Measurements from ENCODE around the gene POR.
"Not testable (repeated sequence)": the region's sequence is repeated elsewhere in the genome, so short reads cannot be mapped to it uniquely, and the experiment has no call there.

Gene POR

GRCh38 chr7:75885036-75885435 is 29.9 kb upstream of the POR start:
- no peak for DNase-seq (ENCODE audit: low read depth in 2 of 2)

- no peak for DNase-seq (ENCODE audit: low read depth in 2 of 2)
Measured at GRCh38 chr7:75887669-75888369, 27.1 kb upstream of the POR start.

- no peak for DNase-seq (ENCODE audit: low read depth in 2 of 2)
Measured at GRCh38 chr7:75888464-75889222, 26.3 kb upstream of the POR start.

GRCh38 chr7:75889223-75889825 is 25.6 kb upstream of the POR start:
- DNase-seq (ENCODE audit: low read depth in 2 of 2) = no peak

GRCh38 chr7:75889826-75890225 is 25.1 kb upstream of the POR start:
- no peak for DNase-seq (ENCODE audit: low read depth in 2 of 2)

GRCh38 chr7:75891237-75891636 is 23.7 kb upstream of the POR start:
- not testable (repeated sequence) for DNase-seq (ENCODE audit: low read depth in 2 of 2)

- no peak for DNase-seq (ENCODE audit: low read depth in 2 of 2)
Measured at GRCh38 chr7:75891815-75892411, 23.0 kb upstream of the POR start.

GRCh38 chr7:75892634-75893272 is 22.2 kb upstream of the POR start:
- no peak for DNase-seq (ENCODE audit: low read depth in 2 of 2)

- no peak for DNase-seq (ENCODE audit: low read depth in 2 of 2)
Measured at GRCh38 chr7:75896803-75897327, 18.1 kb upstream of the POR start.

GRCh38 chr7:75900617-75901315 is 14.2 kb upstream of the POR start:
- no peak for DNase-seq (ENCODE audit: low read depth in 2 of 2)

GRCh38 chr7:75905785-75906604 is 9.0 kb upstream of the POR start:
- no peak for DNase-seq (ENCODE audit: low read depth in 2 of 2)

- no peak for DNase-seq (ENCODE audit: low read depth in 2 of 2)
Measured at GRCh38 chr7:75906991-75907667, 7.8 kb upstream of the POR start.

GRCh38 chr7:75907668-75908039 is 7.3 kb upstream of the POR start:
- not testable (repeated sequence) for DNase-seq (ENCODE audit: low read depth in 2 of 2)

- no peak for DNase-seq (ENCODE audit: low read depth in 2 of 2)
Measured at GRCh38 chr7:75909521-75910132, 5.3 kb upstream of the POR start.

GRCh38 chr7:75911186-75911585 is 3.8 kb upstream of the POR start:
- DNase-seq (ENCODE audit: low read depth in 2 of 2) = not testable (repeated sequence)

GRCh38 chr7:75913437-75913836 is 1.5 kb upstream of the POR start:
- DNase-seq (ENCODE audit: low read depth in 2 of 2) = no peak

GRCh38 chr7:75914169-75914654 is 743 bp upstream of the POR start:
- DNase-seq (ENCODE audit: low read depth in 2 of 2) = no peak

- peak in 1 of 2 experiments; percentile 5 for DNase-seq (ENCODE audit: low read depth in 2 of 2)
Measured at GRCh38 chr7:75915416-75916156, 631 bp downstream of the POR start.

All from stimulated activated CD4-positive, alpha-beta T cell treated with anti-CD3 and anti-CD28 coated beads, Interleukin-12 subunit alpha, Interleukin-12 subunit beta, amount 100 ng/mL, for 24 hours (primary cell).